HCT116 (cell line): ENCODE results near the gene ETS2. TPM values are rescaled to one million over a fixed set of nuclear protein-coding genes. Genes with fewer than 3 reads are reported as not detected.

Experiments
- ATAC-seq: fragments of 200-7000 bp; cut with Tn5 transposase; 2 replicates; pipeline ENCODE4 v1.9.1; 2020; ENCODE audit warnings: mild to moderate bottlenecking, moderate library complexity
- BruUV-seq: library from RNA; stranded (reverse); fragments of 400-500 nt; replicated peaks from 2 replicates; lab custom pipeline; 2021; lab: Mats Ljungman, UMichigan
- CTCF ChIA-PET: fragments of 300-600 bp; sonication (Branson Sonifier 250); formaldehyde crosslinking; loops from one replicate; lab custom pipeline; 2021; ENCODE audit warnings: antibody characterized with exemption; lab: Charles Lee
- POLR2A ChIA-PET: fragments of 300-600, 350-600 bp; sonication (Branson Sonifier 250); formaldehyde crosslinking; loops from one replicate; lab custom pipeline; 2021; ENCODE audit warnings: antibody characterized with exemption; lab: Charles Lee
- RAD21 ChIA-PET, 2 experiments: fragments of 300-600 bp; sonication (Branson Sonifier 250); formaldehyde crosslinking; loops; one replicate each; lab custom pipeline; 2023; ENCODE audit warnings: low total read pairs in 2 of 2; ENCODE audit not compliant: uncharacterized antibody in 2 of 2, unreplicated experiment in 2 of 2, low non-redundant PET in 1 of 2; lab: Charles Lee
- DNase-seq: peaks from one replicate; pipeline ENCODE4 v3.0.0-alpha.2; 2010; ENCODE audit warnings: low read depth, low spot score
- H2AFZ ChIP-seq: fragments of 200-600 bp; shearing (Covaris generic), sonication (generic); 2 replicates; pipeline ENCODE4 v1.6.1; 2017; ENCODE audit warnings: low read depth, mixed run types, mixed read lengths, antibody characterized with exemption, low read length; ENCODE audit not compliant: poor library complexity, severe bottlenecking
- H3K27ac ChIP-seq: 2 replicates; pipeline ENCODE4 v1.5.1; 2012; ENCODE audit warnings: low read depth, low read length
- H3K27me3 ChIP-seq: fragments of 200-600 bp; sonication (generic); 2 replicates; pipeline ENCODE4 v1.6.1; 2016; ENCODE audit warnings: mixed run types, low read length, mixed read lengths; ENCODE audit not compliant: insufficient read depth
- H3K36me3 ChIP-seq, 2 experiments: fragments of 200-500 bp in 1 of 2; fragments of 200-600 bp in 1 of 2; sonication (Bioruptor generic) in 1 of 2; sonication (generic) in 1 of 2; 2 replicates each; pipeline versions ENCODE4 v1.5.1 to v1.6.1; 2014 to 2016; ENCODE audit warnings: low read length in 2 of 2, inconsistent platforms in 1 of 2, mixed read lengths in 1 of 2, mixed run types in 1 of 2; ENCODE audit not compliant: insufficient read depth in 2 of 2, control insufficient read depth in 1 of 2
- H3K4me1 ChIP-seq, 2 experiments: fragments of 200-600 bp in 1 of 2; sonication (generic) in 1 of 2; 2 replicates each; pipeline versions ENCODE4 v1.5.1 to v1.6.1; 2012 to 2017; ENCODE audit warnings: low read length in 2 of 2, inconsistent platforms in 1 of 2, mild to moderate bottlenecking in 1 of 2, mixed read lengths in 1 of 2, mixed run types in 1 of 2, moderate library complexity in 1 of 2; ENCODE audit not compliant: insufficient read depth in 2 of 2, control insufficient read depth in 1 of 2
- H3K4me2 ChIP-seq: fragments of 200-600 bp; sonication (generic); 2 replicates; pipeline ENCODE4 v1.6.1; 2017; ENCODE audit warnings: mixed run types, low read length, mixed read lengths
- H3K4me3 ChIP-seq, 2 experiments: fragments of 200-600 bp in 1 of 2; sonication (generic) in 1 of 2; replicated peaks in 1 of 2; 2 replicates each; pipeline ENCODE4 v1.5.1; 2011 to 2016; ENCODE audit warnings: low read length in 2 of 2, control low read depth in 1 of 2, low read depth in 1 of 2, mild to moderate bottlenecking in 1 of 2, mixed read lengths in 1 of 2, mixed run types in 1 of 2
- H3K79me2 ChIP-seq: fragments of 200-600 bp; sonication (generic); 2 replicates; pipeline ENCODE4 v1.6.1; 2017; ENCODE audit warnings: mild to moderate bottlenecking, mixed run types, low read length, moderate library complexity, mixed read lengths; ENCODE audit not compliant: insufficient read depth
- H3K9ac ChIP-seq: fragments of 200-600 bp; sonication (generic); 2 replicates; pipeline ENCODE4 v1.6.1; 2016; ENCODE audit warnings: low read length, mixed read lengths
- H3K9me2 ChIP-seq: fragments of 200-600 bp; sonication (generic), shearing (Covaris generic); 2 replicates; pipeline ENCODE4 v1.6.1; 2017; ENCODE audit warnings: mixed run types, mild to moderate bottlenecking, moderate library complexity; ENCODE audit not compliant: insufficient read depth
- H3K9me3 ChIP-seq, 2 experiments: fragments of 200-500 bp in 1 of 2; fragments of 200-600 bp in 1 of 2; sonication (Bioruptor generic) in 1 of 2; sonication (generic) in 1 of 2; 2 replicates each; pipeline ENCODE4 v1.6.1; 2014 to 2017; ENCODE audit warnings: low read length in 2 of 2, mixed read lengths in 2 of 2, inconsistent platforms in 1 of 2, low read depth in 1 of 2, mild to moderate bottlenecking in 1 of 2, mixed run types in 1 of 2, moderate library complexity in 1 of 2; ENCODE audit not compliant: control insufficient read depth in 1 of 2, insufficient read depth in 1 of 2
- H4K20me1 ChIP-seq: fragments of 200-600 bp; sonication (generic), shearing (Covaris generic); 2 replicates; pipeline ENCODE4 v1.6.1; 2017; ENCODE audit warnings: mixed run types, mild to moderate bottlenecking, moderate library complexity; ENCODE audit not compliant: insufficient read depth
- CEBPB ChIP-seq: IDR thresholded peaks from 2 replicates; pipeline ENCODE4 v1.6.1; 2012; ENCODE audit warnings: low read depth
- EZH2phosphoT487 ChIP-seq: fragments of 200-600 bp; IDR thresholded peaks from 2 replicates; pipeline ENCODE4 v1.6.1; 2018; ENCODE audit warnings: antibody characterized with exemption, borderline replicate concordance
- FOSL1 ChIP-seq: IDR thresholded peaks from 2 replicates; pipeline ENCODE4 v1.6.1; 2012; ENCODE audit warnings: low read depth
- SIN3A ChIP-seq: IDR thresholded peaks from 2 replicates; pipeline ENCODE4 v1.6.1; 2012; ENCODE audit warnings: low read depth
- YY1 ChIP-seq: IDR thresholded peaks from 2 replicates; pipeline ENCODE4 v1.6.1; 2011; ENCODE audit warnings: low read length, low read depth, moderate library complexity, mild to moderate bottlenecking; ENCODE audit not compliant: insufficient replicate concordance; ENCODE audit errors: extremely low read depth
- intact Hi-C: fragments of 100-400 bp; cut with micrococcal nuclease; formaldehyde crosslinking; loops from 2 replicates; pipeline ENCODE4 v1.10.0; 2022
- total RNA-seq: library from RNA; stranded (reverse); gene quantifications from one replicate; pipeline ENCODE4 v1.2.1, GENCODE V29; 2021; ENCODE audit not compliant: unreplicated experiment
- TF ChIP-seq, protein P1 (sequence below): IDR thresholded peaks from 2 replicates; pipeline ENCODE4 v1.6.1; 2012

The ETS2 gene
- total RNA-seq, 1 experiment from 2014 or later, result 32.9 TPM

DNA sequence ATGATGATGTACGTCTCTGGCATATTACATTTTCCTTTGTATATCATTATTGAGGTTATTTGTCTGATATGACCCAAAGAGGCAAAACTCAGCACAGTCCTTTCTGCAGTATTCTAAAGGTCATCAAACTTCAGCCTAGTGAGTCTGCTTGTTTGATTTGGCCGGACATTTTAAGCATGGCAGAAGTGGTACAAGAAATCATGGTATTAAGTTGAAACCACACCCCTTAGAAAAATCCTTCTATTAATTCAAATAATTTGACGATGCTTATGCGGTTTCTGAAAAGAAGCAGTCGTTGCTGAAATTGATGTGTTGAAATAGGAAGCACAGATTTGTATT is 5.1 kb downstream of the ETS2 start:
- H3K4me1 ChIP-seq, result peaks cover 6 to 19% of the 10 kb centered on the region in 2 experiments; a peak in 3 of 4 replicates
- no peaks in the 10 kb centered on the region for H4K20me1 ChIP-seq
- ChIA-PET CTCF (no interaction called here), POLR2A (no interaction called here), RAD21 (no interaction called here)
- H3K4me2 ChIP-seq, result no peak overlapping the region
- no peak overlapping the region for H3K9ac ChIP-seq
- BruUV-seq, result no TSS peak
- H2AFZ ChIP-seq, result no peak overlapping the region
- DNase-seq (no peak), ATAC-seq (no peak)
- H3K79me2 ChIP-seq, result peaks cover 85% of the 10 kb centered on the region
- H3K27ac ChIP-seq, result peak overlapping the region; percentile 3; the same call in 1 of the 2 replicates
- H3K9me3 ChIP-seq, result no peaks in the 10 kb centered on the region
- TF ChIP-seq, protein P1, sequence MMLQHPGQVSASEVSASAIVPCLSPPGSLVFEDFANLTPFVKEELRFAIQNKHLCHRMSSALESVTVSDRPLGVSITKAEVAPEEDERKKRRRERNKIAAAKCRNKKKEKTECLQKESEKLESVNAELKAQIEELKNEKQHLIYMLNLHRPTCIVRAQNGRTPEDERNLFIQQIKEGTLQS, result no peak
- TF ChIP-seq CEBPB (no peak), SIN3A (no peak)
- no peaks in the 10 kb centered on the region for H3K27me3 ChIP-seq
- H3K36me3 ChIP-seq, result peaks cover 47 to 49% of the 10 kb centered on the region in 2 experiments
- H3K4me3 ChIP-seq, result no peak overlapping the region
- intact Hi-C loops, result no loop called here
- H3K9me2 ChIP-seq, result no peaks in the 10 kb centered on the region

DNA sequence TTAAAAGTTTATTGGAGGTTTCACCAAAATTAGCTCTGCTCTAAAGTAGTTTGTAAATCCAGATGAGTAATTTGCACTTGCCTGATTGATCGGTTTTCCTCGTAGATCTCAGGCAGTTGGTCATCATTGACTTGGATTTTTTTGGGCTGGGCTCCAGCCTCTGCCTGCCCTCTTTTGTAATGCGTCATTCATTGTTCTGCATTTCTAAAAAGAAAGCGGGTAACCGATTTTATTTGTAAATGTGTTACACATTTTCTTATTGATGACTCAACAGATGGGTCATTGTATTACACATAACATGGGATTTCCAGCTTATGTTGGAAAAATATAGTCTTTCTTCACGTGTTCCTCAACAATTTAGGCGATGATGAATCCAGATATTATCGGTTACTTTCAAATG is 5.5 kb downstream of the ETS2 start:
- TF ChIP-seq FOSL1 (no peak), YY1 (no peak), EZH2phosphoT487 (no peak)
- Histone ChIP-seq H3K9me2 (no peaks in the 10 kb centered on the region), H3K4me1 (peaks cover 6 to 19% of the 10 kb centered on the region in 2 experiments; a peak in 3 of 4 replicates), H3K27me3 (no peaks in the 10 kb centered on the region), H3K9ac (no peak overlapping the region), H3K4me3 (no peak overlapping the region), H3K36me3 (peaks cover 50 to 51% of the 10 kb centered on the region in 2 experiments), H2AFZ (no peak overlapping the region), H3K4me2 (no peak overlapping the region), H3K79me2 (peaks cover 82% of the 10 kb centered on the region), H4K20me1 (no peaks in the 10 kb centered on the region), H3K27ac (peak overlapping the region; percentile 3; the same call in 1 of the 2 replicates), H3K9me3 (no peaks in the 10 kb centered on the region)
- RAD21 ChIA-PET, result no interaction called here
- intact Hi-C loops, result no loop called here
- BruUV-seq, result no TSS peak
- no peak for ATAC-seq
- POLR2A ChIA-PET, result no interaction called here
- no peak for DNase-seq
- CTCF ChIA-PET, result no interaction called here
